Tibial nerve (tissue), 4 donors: ENCODE measurements around the gene ASTL. TPM values are rescaled to one million over a fixed set of nuclear protein-coding genes. Genes with fewer than 3 reads are reported as not detected.

Source experiments
- DNase-seq, 2 donors: peaks; one replicate each; pipeline ENCODE4 v3.0.0-alpha.2; 2019; ENCODE audit warnings: low spot score in 2 of 2
- H3K27ac ChIP-seq, 4 donors: fragments of 200-600 bp; sonication (generic) in 3 of 4; one replicate each; pipeline ENCODE4 v1.5.1; 2017 to 2019; ENCODE audit warnings: mild to moderate bottlenecking in 1 of 4
- H3K27me3 ChIP-seq, 2 donors: fragments of 200-600 bp; sonication (generic) in 1 of 2; one replicate each; pipeline versions ENCODE4 v1.5.1 to v1.6.0; 2017 to 2019
- H3K36me3 ChIP-seq, 3 donors: fragments of 200-600 bp; sonication (generic); one replicate each; pipeline ENCODE4 v1.5.1; 2018 to 2019
- H3K4me1 ChIP-seq, 4 donors: fragments of 200-600 bp; sonication (generic) in 3 of 4; one replicate each; pipeline ENCODE4 v1.5.1; 2017 to 2019
- H3K4me3 ChIP-seq, 4 donors: fragments of 200-600 bp; sonication (generic) in 3 of 4; one replicate each; pipeline ENCODE4 v1.5.1; 2017 to 2019; ENCODE audit warnings: mild to moderate bottlenecking in 1 of 4, moderate library complexity in 1 of 4
- H3K9me3 ChIP-seq, 4 donors: fragments of 200-600 bp; sonication (generic) in 3 of 4; one replicate each; pipeline ENCODE4 v1.5.1; 2017 to 2019
- CTCF ChIP-seq, 5 experiments: fragments of 200-600 bp in 3 of 5; fragments of 450-650 bp in 2 of 5; sonication (generic) in 3 of 5; IDR thresholded peaks; one replicate each; pipeline ENCODE4 v1.5.1; 2016 to 2019; ENCODE audit warnings: antibody characterized with exemption in 5 of 5, mild to moderate bottlenecking in 3 of 5, moderate library complexity in 2 of 5
- EP300 ChIP-seq, 2 donors: sonication (generic); formaldehyde crosslinking; IDR thresholded peaks; one replicate each; pipeline ENCODE4 v1.6.1; 2017; ENCODE audit warnings: antibody characterized with exemption in 2 of 2, mild to moderate bottlenecking in 1 of 2
- POLR2A ChIP-seq, 2 donors: fragments of 450-650 bp; IDR thresholded peaks; one replicate each; pipeline ENCODE4 v1.6.1; 2017; ENCODE audit warnings: antibody characterized with exemption in 2 of 2, mild to moderate bottlenecking in 2 of 2, moderate library complexity in 2 of 2
- WGBS, 2 donors: methylation state at CpG; one replicate each; pipeline ENCODE4 v1.1.5; 2018; 5-methylcytosine and 5-hydroxymethylcytosine counted together
- total RNA-seq, 4 donors: library from RNA; depleted of rRNA; stranded (reverse); fragments of >200 nt; gene quantifications; one replicate each; pipeline ENCODE4 v1.1.0, GENCODE V29; 2016

The ASTL gene
- total RNA-seq, 4 donors from 2014 or later, result 0.60 TPM; not detected in 3

- TF ChIP-seq EP300 (IDR thresholded peaks at IDR 0.05), result no peak
- no peak for TF ChIP-seq CTCF (IDR thresholded peaks at IDR 0.05)
- no peak for TF ChIP-seq POLR2A (IDR thresholded peaks at IDR 0.05)
- Histone ChIP-seq H3K27me3 (peaks cover 0 to 66% of the 10 kb centered on the region in 2 donors), H3K27ac (no peak overlapping the region)
These were observed 18.9 kb downstream of the ASTL start for GRCh38 chr2:96119389-96119751.

GRCh38 chr2:96118698-96119388, 19.5 kb downstream of the ASTL start:
- peaks cover 0 to 66% of the 10 kb centered on the region in 2 donors for H3K27me3 ChIP-seq
- no peak overlapping the region for H3K27ac ChIP-seq
- 90 to 96% methylated on average over 12 of the region's 13 CpGs for whole genome bisulfite sequencing, 2 donors
- DNase-seq, result no peak
- no peak for TF ChIP-seq CTCF (IDR thresholded peaks at IDR 0.05)
- TF ChIP-seq POLR2A (IDR thresholded peaks at IDR 0.05), result no peak
- no peak for TF ChIP-seq EP300 (IDR thresholded peaks at IDR 0.05)
- H3K4me1 ChIP-seq, result peaks cover 0 to 19% (median 5%) of the 10 kb centered on the region in 4 donors
- H3K36me3 ChIP-seq, result no peaks in the 10 kb centered on the region
- no peaks in the 10 kb centered on the region for H3K9me3 ChIP-seq
- H3K4me3 ChIP-seq, result no peak overlapping the region

More at GRCh38 chr2:96119389-96119751, 18.9 kb downstream of the ASTL start:
- no peak for DNase-seq
- no peak overlapping the region for H3K4me3 ChIP-seq
- peaks cover 0 to 19% (median 5%) of the 10 kb centered on the region in 4 donors for H3K4me1 ChIP-seq
- WGBS, 2 donors, result 90% methylated on average over 5 of the region's 5 CpGs
- no peaks in the 10 kb centered on the region for H3K36me3 ChIP-seq
- no peaks in the 10 kb centered on the region for H3K9me3 ChIP-seq

- Histone ChIP-seq H3K27ac (no peak overlapping the region), H3K27me3 (peaks cover 0 to 66% of the 10 kb centered on the region in 2 donors), H3K4me1 (peaks cover 0 to 19% (median 5%) of the 10 kb centered on the region in 4 donors), H3K4me3 (no peak overlapping the region), H3K36me3 (no peaks in the 10 kb centered on the region), H3K9me3 (no peaks in the 10 kb centered on the region)
- 51 to 53% methylated on average over 17 of the region's 17 CpGs for WGBS, 2 donors
- DNase-seq, result no peak
- no peak for TF ChIP-seq EP300 (IDR thresholded peaks at IDR 0.05)
- no peak for TF ChIP-seq POLR2A (IDR thresholded peaks at IDR 0.05)
- TF ChIP-seq CTCF (IDR thresholded peaks at IDR 0.05), result no peak
These were observed 20.4 kb downstream of the ASTL start for GRCh38 chr2:96117701-96118588.

- no peak for TF ChIP-seq POLR2A (IDR thresholded peaks at IDR 0.05)
- peak; percentile 92 to 98 (median 97) for TF ChIP-seq CTCF (IDR thresholded peaks at IDR 0.05)
- H3K27me3 ChIP-seq, result peaks cover 0 to 65% of the 10 kb centered on the region in 2 donors
- DNase-seq, result no peak
- 3 to 5% methylated on average over 19 to 28 of the region's 62 CpGs for WGBS, 2 donors
- H3K4me1 ChIP-seq, result peaks cover 0 to 19% (median 5%) of the 10 kb centered on the region in 4 donors
- H3K27ac ChIP-seq, result peak overlapping the region in 2 of 4 donors; percentile 58 to 60
- peak overlapping the region; percentile 22 to 61 (median 47) for H3K4me3 ChIP-seq
- H3K9me3 ChIP-seq, result no peaks in the 10 kb centered on the region
- no peaks in the 10 kb centered on the region for H3K36me3 ChIP-seq
These were observed 21.3 kb downstream of the ASTL start for GRCh38 chr2:96116879-96117533.
